Fibroblast of lung (primary cell): Measurements from ENCODE around the gene CIAO2A. TPM values are rescaled to one million over a fixed set of nuclear protein-coding genes. Genes with fewer than 3 reads are reported as not detected.

ENCODE experiments used
- DNase-seq, 2 donors: peaks; one replicate each; pipeline versions ENCODE4 v3.0.0 to v3.0.0-alpha.2; 2010; ENCODE audit warnings: low read depth in 2 of 2
- H2AFZ ChIP-seq: 2 replicates; pipeline ENCODE4 v1.5.1; 2012; ENCODE audit warnings: low read length, control low read depth, inconsistent platforms
- H3K27ac ChIP-seq: 2 replicates; pipeline ENCODE4 v1.5.1; 2011; ENCODE audit warnings: low read length, control low read depth; ENCODE audit not compliant: insufficient read depth
- H3K27me3 ChIP-seq: 2 replicates; pipeline ENCODE4 v1.5.1; 2011; ENCODE audit warnings: mild to moderate bottlenecking, low read length; ENCODE audit not compliant: control insufficient read depth, insufficient read depth
- H3K36me3 ChIP-seq: 2 replicates; pipeline ENCODE4 v1.5.1; 2011; ENCODE audit warnings: low read length; ENCODE audit not compliant: control insufficient read depth, insufficient read depth
- H3K4me1 ChIP-seq: 2 replicates; pipeline ENCODE4 v1.5.1; 2011; ENCODE audit warnings: low read length; ENCODE audit not compliant: control insufficient read depth, insufficient read depth; ENCODE audit errors: extremely low read depth
- H3K4me2 ChIP-seq: 2 replicates; pipeline ENCODE4 v1.5.1; 2011; ENCODE audit warnings: low read length, control low read depth; ENCODE audit not compliant: insufficient read depth; ENCODE audit errors: extremely low read depth
- H3K4me3 ChIP-seq, 4 experiments: fragments of 200-600 bp in 1 of 4; sonication (generic) in 1 of 4; replicated peaks in 1 of 4; 2 replicates each; pipeline ENCODE4 v1.5.1; 2011 to 2016; ENCODE audit warnings: low read length in 4 of 4, low read depth in 3 of 4, mild to moderate bottlenecking in 3 of 4, control low read depth in 2 of 4, inconsistent platforms in 1 of 4, mixed read lengths in 1 of 4; ENCODE audit not compliant: insufficient read depth in 1 of 4; ENCODE audit errors: control extremely low read depth in 1 of 4
- H3K79me2 ChIP-seq: 2 replicates; pipeline ENCODE4 v1.5.1; 2012; ENCODE audit warnings: mild to moderate bottlenecking, low read length, inconsistent platforms; ENCODE audit not compliant: control insufficient read depth, insufficient read depth
- H3K9ac ChIP-seq: 2 replicates; pipeline ENCODE4 v1.5.1; 2011; ENCODE audit warnings: mild to moderate bottlenecking, low read length, control low read depth; ENCODE audit not compliant: insufficient read depth
- H3K9me3 ChIP-seq: 2 replicates; pipeline ENCODE4 v1.5.1; 2012; ENCODE audit warnings: low read depth, low read length; ENCODE audit not compliant: control insufficient read depth, insufficient read depth
- H4K20me1 ChIP-seq: 2 replicates; pipeline ENCODE4 v1.5.1; 2011; ENCODE audit warnings: low read length; ENCODE audit not compliant: control insufficient read depth, insufficient read depth; ENCODE audit errors: extremely low read depth
- EZH2 ChIP-seq: IDR thresholded peaks from 2 replicates; pipeline ENCODE4 v1.5.1; 2012; ENCODE audit warnings: low read length, control low read depth, mild to moderate bottlenecking; ENCODE audit errors: missing control alignments
- polyA plus RNA-seq, 2 donors: library from polyadenylated mRNA; depleted of rRNA in 1 of 2; stranded (reverse) in 1 of 2; unstranded in 1 of 2; fragments of >200 nt; gene quantifications; 2 replicates each; pipeline ENCODE4 v1.2.1, GENCODE V29; 2011 to 2012; ENCODE audit warnings: missing spikeins in 1 of 2
- total RNA-seq: library from RNA; depleted of rRNA; stranded (reverse); fragments of >200 nt; gene quantifications from 2 replicates; pipeline ENCODE4 v1.2.1, GENCODE V29; 2014
- TF ChIP-seq, protein P1 (sequence below), 2 donors: IDR thresholded peaks in 1 of 2; conservative IDR thresholded peaks in 1 of 2; 1 replicate in 1 of 2; 2 replicates in 1 of 2; pipeline ENCODE4 v1.5.1; 2011 to 2012; ENCODE audit warnings: low read length in 2 of 2, control low read depth in 1 of 2, inconsistent platforms in 1 of 2, low read depth in 1 of 2, mild to moderate bottlenecking in 1 of 2

Gene CIAO2A
- total and polyA plus RNA-seq, 2 donors (not counting 1 experiment from before 2014, with no cell fraction given) = 48.7 to 59.1 TPM

DNA sequence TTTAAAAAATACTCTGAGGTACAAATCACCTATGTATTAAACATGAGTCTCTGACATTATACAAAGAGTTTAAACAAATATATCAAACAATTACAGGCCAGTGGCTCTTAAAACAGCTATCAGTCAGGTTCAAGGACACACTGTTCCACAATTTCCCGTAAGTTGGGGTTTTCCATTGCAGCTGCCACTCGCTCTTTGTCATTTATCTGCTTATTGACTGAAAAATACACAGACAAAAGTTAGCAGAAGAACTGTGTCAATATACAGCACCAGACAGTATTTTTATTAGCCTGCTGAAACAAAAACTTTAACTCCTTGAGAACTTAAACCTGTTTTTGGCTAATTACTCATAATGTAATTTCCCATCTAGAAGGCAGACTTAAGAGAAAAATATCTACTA, 20.8 kb downstream of the CIAO2A start:
- no peak for DNase-seq
- H4K20me1 ChIP-seq = no peaks in the 10 kb centered on the region
- H3K79me2 ChIP-seq = no peaks in the 10 kb centered on the region
- H3K4me3 ChIP-seq = no peak overlapping the region
- H3K36me3 ChIP-seq = peaks cover 2% of the 10 kb centered on the region
- no peaks in the 10 kb centered on the region for H3K9me3 ChIP-seq
- TF ChIP-seq, protein P1, sequence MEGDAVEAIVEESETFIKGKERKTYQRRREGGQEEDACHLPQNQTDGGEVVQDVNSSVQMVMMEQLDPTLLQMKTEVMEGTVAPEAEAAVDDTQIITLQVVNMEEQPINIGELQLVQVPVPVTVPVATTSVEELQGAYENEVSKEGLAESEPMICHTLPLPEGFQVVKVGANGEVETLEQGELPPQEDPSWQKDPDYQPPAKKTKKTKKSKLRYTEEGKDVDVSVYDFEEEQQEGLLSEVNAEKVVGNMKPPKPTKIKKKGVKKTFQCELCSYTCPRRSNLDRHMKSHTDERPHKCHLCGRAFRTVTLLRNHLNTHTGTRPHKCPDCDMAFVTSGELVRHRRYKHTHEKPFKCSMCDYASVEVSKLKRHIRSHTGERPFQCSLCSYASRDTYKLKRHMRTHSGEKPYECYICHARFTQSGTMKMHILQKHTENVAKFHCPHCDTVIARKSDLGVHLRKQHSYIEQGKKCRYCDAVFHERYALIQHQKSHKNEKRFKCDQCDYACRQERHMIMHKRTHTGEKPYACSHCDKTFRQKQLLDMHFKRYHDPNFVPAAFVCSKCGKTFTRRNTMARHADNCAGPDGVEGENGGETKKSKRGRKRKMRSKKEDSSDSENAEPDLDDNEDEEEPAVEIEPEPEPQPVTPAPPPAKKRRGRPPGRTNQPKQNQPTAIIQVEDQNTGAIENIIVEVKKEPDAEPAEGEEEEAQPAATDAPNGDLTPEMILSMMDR (conservative IDR thresholded peaks at IDR 0.05 in 1 of 2, IDR thresholded peaks at IDR 0.05 in 1 of 2; ENCODE audit: low read depth in 1 of 2, low read length in 2 of 2) = no peak
- no peak for TF ChIP-seq EZH2
- no peaks in the 10 kb centered on the region for H3K27me3 ChIP-seq
- H3K9ac ChIP-seq = no peak overlapping the region
- peaks cover 17% of the 10 kb centered on the region for H3K4me1 ChIP-seq
- H2AFZ ChIP-seq = no peak overlapping the region
- no peak overlapping the region for H3K27ac ChIP-seq
- no peak overlapping the region for H3K4me2 ChIP-seq

- Histone ChIP-seq H3K27me3 (no peaks in the 10 kb centered on the region), H3K4me2 (peak overlapping the region; percentile 40), H3K79me2 (no peaks in the 10 kb centered on the region)
Observed at GRCh38 chr15:64071931-64072765, 21.5 kb downstream of the CIAO2A start.

More at GRCh38 chr15:64071931-64072765, 21.5 kb downstream of the CIAO2A start:
- Histone ChIP-seq H3K9me3 (no peaks in the 10 kb centered on the region), H3K36me3 (peaks cover 2% of the 10 kb centered on the region), H3K27ac (peak overlapping the region; percentile 43), H4K20me1 (no peaks in the 10 kb centered on the region), H3K4me3 (no peak overlapping the region), H3K4me1 (peaks cover 17% of the 10 kb centered on the region), H3K9ac (no peak overlapping the region), H2AFZ (no peak overlapping the region)
- no peak for TF ChIP-seq EZH2
- TF ChIP-seq, protein P1 (conservative IDR thresholded peaks at IDR 0.05 in 1 of 2, IDR thresholded peaks at IDR 0.05 in 1 of 2; ENCODE audit: low read depth in 1 of 2, low read length in 2 of 2) = no peak
- no peak for DNase-seq
